Measurements from ENCODE around the gene KNL1. TPM values are rescaled to one million over a fixed set of nuclear protein-coding genes. Genes with fewer than 3 reads are reported as not detected.

Gene KNL1
- total and polyA plus RNA-seq, 12 donors: 0.10 to 2.6 (median 0.63) TPM

- Histone ChIP-seq H3K27me3 (no peaks in the 10 kb centered on the region), H3K9me3 (no peaks in the 10 kb centered on the region), H3K4me1 (peaks cover 3 to 67% (median 36%) of the 10 kb centered on the region in 9 donors), H3K27ac (peak overlapping the region; percentile 54 to 89 (median 74)), H3K4me3 (no peak overlapping the region), H3K36me3 (peaks cover 0 to 89% (median 0%) of the 10 kb centered on the region in 9 donors)
- TF ChIP-seq CTCF (IDR thresholded peaks at IDR 0.05): no peak
- 68 to 78% methylated on average over 6 of the region's 6 CpGs for WGBS, 2 donors
- ATAC-seq (peak in 2 of 8 donors; percentile 34 to 41), DNase-seq (no peak)
- intact Hi-C loops (cut with DNase I): no loop called here
These were observed 43.6 kb upstream of the KNL1 start for GRCh38 chr15:40550341-40551037.

DNA sequence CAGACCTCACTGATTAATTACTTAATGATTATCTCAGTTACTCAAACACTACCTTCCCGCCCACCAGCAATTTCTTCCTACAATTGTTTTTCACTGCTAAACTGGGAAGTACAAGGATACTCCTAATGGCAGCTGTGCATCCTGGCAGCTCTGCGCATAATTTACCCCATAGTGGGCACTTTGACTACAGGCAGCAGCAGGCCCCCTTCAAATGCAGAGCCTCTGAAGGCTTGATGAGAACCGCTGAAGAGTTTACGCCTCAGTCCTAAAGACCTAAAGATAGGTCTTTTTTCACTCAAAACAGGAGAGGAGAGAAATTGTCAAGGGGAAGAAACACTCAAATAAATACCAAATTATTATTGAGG, 39.9 kb upstream of the KNL1 start:
- H3K36me3 ChIP-seq: peaks cover 0 to 87% (median 8%) of the 10 kb centered on the region in 9 donors
- H3K27me3 ChIP-seq: no peaks in the 10 kb centered on the region
- peaks cover 3 to 54% (median 36%) of the 10 kb centered on the region in 9 donors for H3K4me1 ChIP-seq
- no peak overlapping the region for H3K4me3 ChIP-seq
- no peak for DNase-seq
- no peak for ATAC-seq
- intact Hi-C loops (cut with DNase I): no loop called here
- peak overlapping the region in 5 of 10 donors; percentile 17 to 71 (median 42) for H3K27ac ChIP-seq
- WGBS, 2 donors: 67 to 69% methylated on average over 4 of the region's 4 CpGs
- H3K9me3 ChIP-seq: no peaks in the 10 kb centered on the region
- TF ChIP-seq CTCF (IDR thresholded peaks at IDR 0.05): no peak

DNA sequence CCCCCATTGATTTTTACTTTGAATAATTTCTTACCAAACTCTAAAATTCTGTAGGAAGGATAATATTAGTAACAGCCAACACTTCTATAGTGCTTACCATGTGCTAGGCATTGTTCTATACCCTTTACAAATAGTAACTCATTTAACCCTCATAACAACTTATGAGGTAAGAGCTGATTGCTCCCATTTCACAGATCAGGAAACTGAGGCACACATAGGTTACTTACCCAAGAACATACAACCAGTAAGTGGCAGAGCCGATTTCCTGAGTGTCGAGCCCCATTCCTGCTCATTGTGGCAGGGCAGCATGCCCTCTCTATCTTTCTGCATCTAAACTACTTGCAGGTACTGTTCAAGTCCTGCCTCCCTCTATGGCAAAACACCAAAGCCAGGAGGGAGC, 38.2 kb upstream of the KNL1 start:
- Histone ChIP-seq H3K4me3 (no peak overlapping the region), H3K4me1 (peaks cover 3 to 41% (median 27%) of the 10 kb centered on the region in 9 donors), H3K36me3 (peaks cover 0 to 86% (median 8%) of the 10 kb centered on the region in 9 donors), H3K27ac (no peak overlapping the region), H3K27me3 (no peaks in the 10 kb centered on the region), H3K9me3 (no peaks in the 10 kb centered on the region)
- ATAC-seq: no peak
- intact Hi-C loops (cut with DNase I): no loop called here
- no peak for TF ChIP-seq CTCF (IDR thresholded peaks at IDR 0.05)
- no peak for DNase-seq
- 94 to 98% methylated on average over 2 of the region's 2 CpGs for WGBS, 2 donors

- Histone ChIP-seq H3K4me3 (no peak overlapping the region), H3K27me3 (no peaks in the 10 kb centered on the region), H3K4me1 (peaks cover 1 to 48% (median 32%) of the 10 kb centered on the region in 9 donors), H3K36me3 (peaks cover 0 to 77% (median 8%) of the 10 kb centered on the region in 9 donors), H3K9me3 (no peaks in the 10 kb centered on the region), H3K27ac (no peak overlapping the region)
- WGBS, 2 donors: 79 to 82% methylated on average over 6 of the region's 6 CpGs
- no peak for DNase-seq
- ATAC-seq: no peak
- no peak for TF ChIP-seq CTCF (IDR thresholded peaks at IDR 0.05)
- intact Hi-C loops (cut with DNase I): no loop called here
These were observed 34.9 kb upstream of the KNL1 start for GRCh38 chr15:40558952-40559742.
